HepG2 (cell line): ENCODE data around the gene INO80E. TPM values are rescaled to one million over a fixed set of nuclear protein-coding genes. Genes with fewer than 3 reads are reported as not detected.

Experiments
- ATAD3A ChIP-seq: sonication (generic); formaldehyde crosslinking; IDR thresholded peaks from 2 replicates; pipeline ENCODE4 v1.4.0; 2020; ENCODE audit warnings: missing genetic modification reagents
- ATF2 ChIP-seq: sonication (generic); formaldehyde crosslinking; IDR thresholded peaks from 2 replicates; pipeline ENCODE4 v1.4.0; 2020; ENCODE audit warnings: missing genetic modification reagents
- BHLHE40 ChIP-seq: IDR thresholded peaks from 2 replicates; pipeline ENCODE4 v1.6.1; 2011; ENCODE audit warnings: low read length, improper control_type of control experiment
- CEBPZ ChIP-seq: IDR thresholded peaks from 2 replicates; pipeline ENCODE4 v1.6.1; 2012; ENCODE audit warnings: low read length, improper control_type of control experiment
- CSRNP2 ChIP-seq: sonication (generic); formaldehyde crosslinking; conservative IDR thresholded peaks from 2 replicates; pipeline ENCODE4 v1.8.0; 2022; ENCODE audit warnings: low read depth, missing genetic modification reagents
- GFI1 ChIP-seq: sonication (generic); formaldehyde crosslinking; IDR thresholded peaks from 2 replicates; pipeline ENCODE4 v1.5.0; 2020; ENCODE audit warnings: missing genetic modification reagents, mild to moderate bottlenecking, borderline replicate concordance
- HCFC1 ChIP-seq: fragments of 150-350 bp; IDR thresholded peaks from 2 replicates; pipeline ENCODE4 v1.6.1; 2014; ENCODE audit warnings: low read depth, low read length
- KDM2A ChIP-seq: sonication (generic); formaldehyde crosslinking; IDR thresholded peaks from 2 replicates; pipeline ENCODE4 v1.4.0; 2020; ENCODE audit warnings: low read depth, missing genetic modification reagents, borderline replicate concordance
- MZF1 ChIP-seq: sonication (generic); formaldehyde crosslinking; IDR thresholded peaks from 2 replicates; pipeline ENCODE4 v1.8.1; 2023; ENCODE audit warnings: mild to moderate bottlenecking, missing genetic modification reagents, borderline replicate concordance
- RNF2 ChIP-seq: fragments of 450-650 bp; conservative IDR thresholded peaks from 2 replicates; pipeline ENCODE4 v1.6.1; 2016; ENCODE audit warnings: low read depth
- SP1 ChIP-seq, 2 experiments: fragments of 450-650 bp in 1 of 2; sonication (generic) in 1 of 2; formaldehyde crosslinking in 1 of 2; IDR thresholded peaks; 2 replicates each; pipeline versions ENCODE4 v1.4.0 to v1.6.1; 2016 to 2020; ENCODE audit warnings: missing genetic modification reagents in 1 of 2
- TFDP1 ChIP-seq: IDR thresholded peaks from 2 replicates; pipeline ENCODE4 v1.6.1; 2016; ENCODE audit warnings: missing compliant biosample characterization, missing genetic modification reagents, borderline replicate concordance
- TFE3 ChIP-seq: IDR thresholded peaks from 2 replicates; pipeline ENCODE4 v1.6.1; 2016
- ZFP37 ChIP-seq: sonication (generic); formaldehyde crosslinking; IDR thresholded peaks from 2 replicates; pipeline ENCODE4 v1.4.0; 2020; ENCODE audit warnings: missing genetic modification reagents, borderline replicate concordance
- ZNF143 ChIP-seq: sonication (generic); formaldehyde crosslinking; IDR thresholded peaks from 2 replicates; pipeline ENCODE4 v1.4.0; 2020; ENCODE audit warnings: missing genetic modification reagents
- ZNF280B ChIP-seq: sonication (generic); formaldehyde crosslinking; IDR thresholded peaks from 2 replicates; pipeline ENCODE4 v1.5.0; 2020; ENCODE audit warnings: missing genetic modification reagents, mild to moderate bottlenecking, borderline replicate concordance
- ZNF766 ChIP-seq: sonication (generic); formaldehyde crosslinking; IDR thresholded peaks from 2 replicates; pipeline ENCODE4 v1.5.0; 2020; ENCODE audit warnings: missing genetic modification reagents, borderline replicate concordance
- ZNF879 ChIP-seq: sonication (generic); formaldehyde crosslinking; IDR thresholded peaks from 2 replicates; pipeline ENCODE4 v1.8.1; 2023; ENCODE audit warnings: missing genetic modification reagents
- polyA plus RNA-seq, 8 experiments: library from polyadenylated mRNA; depleted of rRNA in 3 of 8; stranded (reverse) in 7 of 8; unstranded in 1 of 8; fragments of >200 nt; fragmentation: Illumina TruSeq in 4 of 8; extraction: Trizol in 4 of 8; gene quantifications; 2 replicates each; pipeline versions ENCODE4 v1.2.1 to v1.2.3, GENCODE V29; 2011 to 2016; ENCODE audit warnings: low read depth in 4 of 8, missing spikeins in 1 of 8, mixed read lengths in 1 of 8; ENCODE audit not compliant: insufficient read depth in 1 of 8
- total RNA-seq, 5 experiments: library from RNA; depleted of rRNA; stranded (reverse); fragments of >200 nt; fragmentation: Illumina TruSeq; extraction: Trizol; gene quantifications; 2 replicates each; pipeline ENCODE4 v1.2.3, GENCODE V29; 2016; ENCODE audit warnings: low read depth in 1 of 5

INO80E gene
- total and polyA plus RNA-seq, 2 of the 13 experiments (the other 11 are each of a cell fraction or from before 2014, with no cell fraction given), result 25.8 to 45.6 TPM

GRCh38 chr16:29963021-29963743 is 32.9 kb upstream of the INO80E start (continued):
- TF ChIP-seq CEBPZ (no peak), ATAD3A (CRISPR knock-in tag) (no peak), BHLHE40 (no peak), MZF1 (CRISPR knock-in tag) (no peak), TFDP1 (CRISPR knock-in tag) (no peak), HCFC1 (no peak), ATF2 (CRISPR knock-in tag) (no peak; the same call in 1 of the 2 replicates), KDM2A (CRISPR knock-in tag) (no peak), ZNF143 (0 out of 2 replicates have a peak, but pooled peaks have one; percentile 16), ZNF879 (CRISPR knock-in tag) (no peak), GFI1 (no peak), CSRNP2 (CRISPR knock-in tag) (no peak), ZNF280B (CRISPR knock-in tag) (0 out of 2 replicates have a peak, but pooled peaks have one; percentile 53), RNF2 (no peak), ZNF766 (0 out of 2 replicates have a peak, but pooled peaks have one; percentile 54), SP1 (IDR thresholded peaks at IDR 0.05) (no peak), SP1 (CRISPR knock-in tag; IDR thresholded peaks at IDR 0.05) (no peak), ZFP37 (CRISPR knock-in tag) (0 out of 2 replicates have a peak, but pooled peaks have one; percentile 61), TFE3 (no peak)
